Cardiac fibroblast (primary cell): Measurements from ENCODE around the gene RXFP1.

Experiments used
- DNase-seq, 2 donors: peaks; one replicate each; pipeline versions ENCODE4 v3.0.0 to v3.0.0-alpha.2; 2010; ENCODE audit warnings: low read depth in 2 of 2
- H3K4me3 ChIP-seq, 2 donors: replicated peaks in 1 of 2; 1 replicate in 1 of 2; 2 replicates in 1 of 2; pipeline ENCODE4 v1.5.1; 2011; ENCODE audit warnings: low read depth in 2 of 2, low read length in 2 of 2, mild to moderate bottlenecking in 2 of 2, moderate library complexity in 1 of 2
- TF ChIP-seq, protein P1 (sequence below): IDR thresholded peaks from one replicate; pipeline ENCODE4 v1.5.1; 2011; ENCODE audit warnings: low read depth, mild to moderate bottlenecking, low read length, inconsistent platforms

RXFP1 gene

DNA sequence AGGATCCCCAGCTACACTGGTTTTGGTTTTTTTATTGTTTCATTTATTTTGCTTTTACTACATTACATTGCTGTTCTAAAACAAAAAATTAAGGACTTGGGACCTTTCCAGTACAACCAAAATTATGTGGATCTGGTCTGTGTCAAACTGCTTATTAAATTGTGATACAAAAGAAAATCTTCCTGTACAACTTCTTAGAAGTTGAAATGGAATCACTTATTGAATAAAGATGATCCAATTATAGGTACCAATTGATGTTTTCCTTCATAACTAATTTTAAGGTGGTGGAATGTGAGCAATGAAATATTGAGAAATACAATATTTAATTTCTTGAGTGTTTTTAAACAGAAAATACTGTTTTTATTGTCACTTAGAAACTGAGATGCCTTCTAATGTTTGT lies 82.7 kb downstream of the RXFP1 start:
- DNase-seq: no peak
- TF ChIP-seq, protein P1, sequence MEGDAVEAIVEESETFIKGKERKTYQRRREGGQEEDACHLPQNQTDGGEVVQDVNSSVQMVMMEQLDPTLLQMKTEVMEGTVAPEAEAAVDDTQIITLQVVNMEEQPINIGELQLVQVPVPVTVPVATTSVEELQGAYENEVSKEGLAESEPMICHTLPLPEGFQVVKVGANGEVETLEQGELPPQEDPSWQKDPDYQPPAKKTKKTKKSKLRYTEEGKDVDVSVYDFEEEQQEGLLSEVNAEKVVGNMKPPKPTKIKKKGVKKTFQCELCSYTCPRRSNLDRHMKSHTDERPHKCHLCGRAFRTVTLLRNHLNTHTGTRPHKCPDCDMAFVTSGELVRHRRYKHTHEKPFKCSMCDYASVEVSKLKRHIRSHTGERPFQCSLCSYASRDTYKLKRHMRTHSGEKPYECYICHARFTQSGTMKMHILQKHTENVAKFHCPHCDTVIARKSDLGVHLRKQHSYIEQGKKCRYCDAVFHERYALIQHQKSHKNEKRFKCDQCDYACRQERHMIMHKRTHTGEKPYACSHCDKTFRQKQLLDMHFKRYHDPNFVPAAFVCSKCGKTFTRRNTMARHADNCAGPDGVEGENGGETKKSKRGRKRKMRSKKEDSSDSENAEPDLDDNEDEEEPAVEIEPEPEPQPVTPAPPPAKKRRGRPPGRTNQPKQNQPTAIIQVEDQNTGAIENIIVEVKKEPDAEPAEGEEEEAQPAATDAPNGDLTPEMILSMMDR: no peak
- no peak overlapping the region for H3K4me3 ChIP-seq

DNA sequence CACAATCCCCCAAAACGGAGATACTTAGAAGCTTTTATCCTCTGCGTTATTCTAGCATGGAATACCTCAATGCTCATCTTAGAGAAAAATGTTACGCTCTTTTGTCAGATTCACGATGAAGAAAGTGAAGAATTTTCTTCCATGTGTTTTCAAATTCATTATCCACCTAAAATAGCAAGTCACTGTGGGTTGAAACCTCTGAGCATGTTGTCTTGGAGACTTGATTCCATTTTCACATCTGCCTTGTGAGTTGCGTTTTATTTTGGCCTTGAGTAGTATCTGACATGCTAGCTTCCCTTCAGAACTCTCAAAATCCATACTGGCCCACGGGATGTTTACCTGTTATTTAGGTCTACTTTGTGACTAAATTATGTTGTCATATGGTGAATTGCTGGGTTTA lies 83.7 kb downstream of the RXFP1 start:
- H3K4me3 ChIP-seq: no peak overlapping the region
- DNase-seq: no peak
- TF ChIP-seq, protein P1: no peak

DNA sequence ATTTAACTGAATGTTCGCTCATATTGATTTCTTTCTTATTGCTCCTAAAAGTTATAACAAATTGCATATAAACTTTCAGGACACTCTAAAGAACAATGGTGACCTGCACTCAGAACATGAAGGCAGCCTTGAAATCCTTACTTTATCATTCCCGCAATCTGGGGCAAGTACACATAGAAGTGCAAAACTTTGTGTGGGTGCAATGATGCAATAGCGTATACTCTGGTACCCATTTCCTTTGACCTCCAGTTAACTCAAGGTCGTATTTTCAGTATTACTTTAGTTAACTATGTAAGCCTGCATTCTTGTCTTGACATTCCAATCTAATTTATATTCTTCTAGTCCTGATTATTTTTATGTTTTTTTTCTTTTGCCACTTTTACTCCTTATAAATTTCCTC lies 85.3 kb downstream of the RXFP1 start:
- TF ChIP-seq, protein P1: no peak

DNA sequence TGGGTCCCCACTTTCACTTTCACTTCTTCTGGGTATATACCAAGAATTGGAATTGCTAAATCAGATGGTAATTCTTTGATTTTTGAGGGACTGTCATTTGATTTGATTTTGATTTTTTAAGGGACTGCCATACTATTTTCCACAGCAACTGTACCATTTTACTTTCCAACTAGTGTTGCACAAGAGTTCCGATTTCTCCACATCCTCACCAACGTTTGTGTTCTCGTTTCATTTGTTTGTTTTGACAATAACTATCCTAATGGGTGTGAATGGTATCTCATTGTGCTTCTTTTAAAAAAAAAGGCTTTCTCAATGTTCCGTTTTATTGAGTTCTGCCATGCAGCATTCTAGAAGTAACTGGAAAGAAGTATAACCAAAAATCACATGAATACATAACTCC lies 87.4 kb downstream of the RXFP1 start:
- no peak overlapping the region for H3K4me3 ChIP-seq
- DNase-seq: no peak
- TF ChIP-seq, protein P1: no peak

More for the DNA sequence above, 85.3 kb downstream of the RXFP1 start:
- no peak for DNase-seq
- no peak overlapping the region for H3K4me3 ChIP-seq

DNA sequence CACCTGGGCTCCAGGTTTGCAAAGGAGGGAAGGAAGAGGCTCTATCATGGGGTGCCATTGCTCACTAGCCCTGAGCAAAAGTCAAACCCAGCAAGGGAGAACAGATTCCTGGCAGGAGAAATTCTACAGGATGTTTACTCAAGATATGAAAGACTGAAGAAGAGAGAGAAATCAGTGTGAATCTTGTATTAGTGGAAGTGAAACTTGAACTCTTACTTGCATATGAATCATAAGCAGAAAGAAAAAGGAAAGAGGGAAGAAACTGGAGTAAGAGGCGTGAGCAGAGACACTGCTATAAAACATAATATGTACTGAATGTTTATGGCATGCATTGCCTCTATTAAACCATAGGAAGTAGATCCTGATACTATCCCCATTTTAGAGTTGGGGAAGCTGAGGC lies 89.1 kb downstream of the RXFP1 start:
- no peak overlapping the region for H3K4me3 ChIP-seq
- DNase-seq: peak; percentile 32 to 36
- TF ChIP-seq, protein P1: no peak

DNA sequence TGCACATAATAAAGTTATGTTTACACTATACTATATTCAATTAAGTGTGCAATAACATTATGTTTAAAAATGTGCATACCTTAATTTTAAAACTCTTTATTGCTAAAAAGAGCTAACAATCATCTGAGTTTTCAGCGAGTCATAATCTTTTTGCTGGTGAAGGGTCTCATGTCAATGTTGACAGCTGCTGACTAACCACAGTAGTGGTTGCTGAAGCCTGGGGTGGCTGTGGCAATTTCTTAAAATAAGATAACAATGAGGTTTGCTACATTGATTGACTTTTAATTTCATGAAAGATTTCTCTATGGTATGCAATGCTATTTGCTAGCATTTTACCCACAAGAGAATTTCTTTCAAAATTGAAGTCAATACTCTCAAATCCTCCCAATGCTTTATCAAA lies 91.4 kb downstream of the RXFP1 start:
- DNase-seq: no peak
- no peak overlapping the region for H3K4me3 ChIP-seq
- TF ChIP-seq, protein P1: no peak

DNA sequence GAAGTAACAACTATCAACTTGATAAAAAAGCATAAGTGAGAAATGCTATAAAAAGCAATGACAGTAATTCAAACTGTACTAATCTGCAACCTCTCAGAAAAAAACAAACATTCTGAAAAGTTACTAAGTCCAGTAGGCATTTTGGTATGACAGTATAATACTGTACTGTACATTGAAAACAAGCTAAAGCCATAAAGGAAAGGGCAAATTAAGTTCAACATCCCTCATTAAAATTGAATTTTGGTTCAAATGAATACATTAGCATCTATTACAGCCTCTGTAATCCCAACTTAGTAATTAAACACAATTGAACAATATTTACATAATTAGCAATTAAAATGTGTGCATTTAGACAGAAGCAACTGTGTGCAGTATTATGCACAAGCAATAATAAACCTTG lies 96.3 kb downstream of the RXFP1 start:
- H3K4me3 ChIP-seq: no peak overlapping the region
- DNase-seq: no peak
- TF ChIP-seq, protein P1: no peak
